AG09309 (cell line): ENCODE measurements around the gene FBXO31.

Experiments used
- DNase-seq: peaks from one replicate; pipeline ENCODE4 v3.0.0-alpha.2; 2010; ENCODE audit warnings: low read depth
- H3K4me3 ChIP-seq: 2 replicates; pipeline ENCODE4 v1.5.1; 2011; ENCODE audit warnings: mild to moderate bottlenecking, low read depth, low read length, moderate library complexity; ENCODE audit not compliant: control insufficient read depth
- TF ChIP-seq, protein P1 (sequence below): IDR thresholded peaks from 2 replicates; pipeline ENCODE4 v1.5.1; 2011; ENCODE audit warnings: mild to moderate bottlenecking, low read depth, low read length, inconsistent platforms; ENCODE audit not compliant: insufficient read depth, control insufficient read depth; ENCODE audit errors: missing control alignments

Gene FBXO31

DNA sequence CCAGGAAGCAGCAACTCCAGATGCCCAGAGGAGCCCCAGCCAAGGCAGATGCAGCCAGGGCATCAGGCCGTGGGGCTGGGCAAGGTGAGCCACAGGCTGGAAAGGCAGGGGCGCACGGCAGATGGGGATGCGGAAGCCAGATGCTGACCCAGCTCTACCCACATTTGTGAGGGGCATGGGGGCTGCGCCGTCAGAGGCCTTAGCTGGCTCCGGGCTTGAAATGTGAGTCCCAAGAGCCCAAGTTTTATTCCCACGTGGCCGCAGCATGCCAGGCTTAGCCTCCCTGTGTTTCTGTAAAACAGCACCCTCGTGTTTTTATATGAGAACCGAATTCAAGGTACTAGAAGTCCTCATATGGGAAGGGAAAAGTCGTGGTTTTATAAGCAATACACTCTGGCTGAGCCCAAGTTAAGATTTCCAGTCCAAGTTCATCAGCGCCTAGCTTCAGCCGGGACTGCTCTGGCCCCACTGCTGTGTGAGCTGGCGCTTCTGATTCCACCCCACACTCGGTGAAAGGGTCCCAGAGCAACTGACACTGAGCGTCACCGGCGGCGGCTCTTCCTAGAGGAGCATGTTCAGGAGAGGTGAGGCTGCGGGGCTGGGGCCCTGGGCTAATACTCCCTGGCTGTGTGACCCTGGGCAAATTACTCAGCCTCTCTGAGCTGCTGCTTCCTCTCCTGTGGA, 59.7 kb downstream of the FBXO31 start:
- DNase-seq, result no peak
- TF ChIP-seq, protein P1, sequence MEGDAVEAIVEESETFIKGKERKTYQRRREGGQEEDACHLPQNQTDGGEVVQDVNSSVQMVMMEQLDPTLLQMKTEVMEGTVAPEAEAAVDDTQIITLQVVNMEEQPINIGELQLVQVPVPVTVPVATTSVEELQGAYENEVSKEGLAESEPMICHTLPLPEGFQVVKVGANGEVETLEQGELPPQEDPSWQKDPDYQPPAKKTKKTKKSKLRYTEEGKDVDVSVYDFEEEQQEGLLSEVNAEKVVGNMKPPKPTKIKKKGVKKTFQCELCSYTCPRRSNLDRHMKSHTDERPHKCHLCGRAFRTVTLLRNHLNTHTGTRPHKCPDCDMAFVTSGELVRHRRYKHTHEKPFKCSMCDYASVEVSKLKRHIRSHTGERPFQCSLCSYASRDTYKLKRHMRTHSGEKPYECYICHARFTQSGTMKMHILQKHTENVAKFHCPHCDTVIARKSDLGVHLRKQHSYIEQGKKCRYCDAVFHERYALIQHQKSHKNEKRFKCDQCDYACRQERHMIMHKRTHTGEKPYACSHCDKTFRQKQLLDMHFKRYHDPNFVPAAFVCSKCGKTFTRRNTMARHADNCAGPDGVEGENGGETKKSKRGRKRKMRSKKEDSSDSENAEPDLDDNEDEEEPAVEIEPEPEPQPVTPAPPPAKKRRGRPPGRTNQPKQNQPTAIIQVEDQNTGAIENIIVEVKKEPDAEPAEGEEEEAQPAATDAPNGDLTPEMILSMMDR, result no peak
- no peak overlapping the region for H3K4me3 ChIP-seq

DNA sequence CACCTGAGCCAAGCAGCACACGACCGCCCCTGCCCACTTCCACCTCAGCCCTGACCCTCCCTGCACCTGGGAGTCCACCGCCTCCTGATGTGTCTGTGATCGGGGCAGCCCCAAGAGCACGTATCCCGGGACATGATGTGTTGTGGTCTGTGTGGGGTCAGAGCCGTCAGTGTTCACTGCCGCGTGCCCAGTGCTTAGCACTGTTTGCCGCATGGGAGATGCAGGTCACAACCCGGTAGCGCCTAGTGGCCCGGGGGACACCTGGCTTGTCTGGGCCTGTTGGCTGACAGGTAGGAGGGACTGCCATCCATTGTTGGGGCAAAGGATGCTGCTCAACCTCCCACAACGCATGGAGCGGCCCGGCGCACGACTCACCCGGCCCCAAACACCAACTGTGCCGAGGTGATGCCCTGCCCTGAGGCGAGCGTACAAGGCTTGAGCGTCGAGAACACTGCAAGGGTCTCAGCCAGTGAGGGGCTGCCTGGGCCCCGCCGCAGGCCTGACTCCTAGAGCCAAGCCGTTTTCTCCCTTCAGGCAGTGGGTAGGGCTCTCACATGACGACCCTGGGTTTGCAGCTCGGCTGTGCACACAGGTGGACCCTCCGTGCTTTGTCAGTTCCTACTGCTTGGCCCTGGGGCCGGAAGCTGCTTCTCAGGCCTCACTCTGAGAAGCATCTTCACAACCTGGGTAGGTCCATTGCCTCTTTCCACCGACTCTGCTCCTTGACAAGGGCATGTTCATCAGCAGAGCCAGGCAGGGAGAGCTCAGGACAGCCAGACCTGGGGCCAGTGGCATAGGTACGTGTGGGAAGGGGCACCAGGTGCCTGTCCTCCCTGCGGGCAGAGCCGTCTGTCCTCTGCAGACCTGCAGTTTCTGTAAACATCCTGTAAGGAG, 60.5 kb downstream of the FBXO31 start:
- TF ChIP-seq, protein P1, result no peak
- no peak for DNase-seq
- no peak overlapping the region for H3K4me3 ChIP-seq

DNA sequence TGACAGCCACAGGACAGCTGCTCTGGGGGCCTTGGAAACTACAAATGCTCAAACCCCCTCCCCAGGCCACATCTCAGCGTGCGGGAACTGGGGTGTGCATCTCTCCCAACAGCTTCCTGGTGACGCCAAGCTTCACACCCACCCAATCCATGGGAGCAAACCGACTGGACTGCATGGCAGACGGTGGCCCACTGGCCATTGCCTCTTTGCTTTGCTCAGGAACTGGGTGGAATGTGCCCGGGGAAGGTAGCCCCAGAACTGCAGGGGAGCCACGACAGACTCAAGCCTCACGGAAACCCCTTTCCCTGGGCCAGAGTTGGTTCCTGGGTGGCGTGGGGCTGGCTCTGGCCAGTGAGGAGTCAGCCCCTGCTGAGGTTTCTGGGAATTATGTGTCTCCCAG, 61.2 kb downstream of the FBXO31 start:
- no peak for DNase-seq
- H3K4me3 ChIP-seq, result no peak overlapping the region
- TF ChIP-seq, protein P1, result no peak

DNA sequence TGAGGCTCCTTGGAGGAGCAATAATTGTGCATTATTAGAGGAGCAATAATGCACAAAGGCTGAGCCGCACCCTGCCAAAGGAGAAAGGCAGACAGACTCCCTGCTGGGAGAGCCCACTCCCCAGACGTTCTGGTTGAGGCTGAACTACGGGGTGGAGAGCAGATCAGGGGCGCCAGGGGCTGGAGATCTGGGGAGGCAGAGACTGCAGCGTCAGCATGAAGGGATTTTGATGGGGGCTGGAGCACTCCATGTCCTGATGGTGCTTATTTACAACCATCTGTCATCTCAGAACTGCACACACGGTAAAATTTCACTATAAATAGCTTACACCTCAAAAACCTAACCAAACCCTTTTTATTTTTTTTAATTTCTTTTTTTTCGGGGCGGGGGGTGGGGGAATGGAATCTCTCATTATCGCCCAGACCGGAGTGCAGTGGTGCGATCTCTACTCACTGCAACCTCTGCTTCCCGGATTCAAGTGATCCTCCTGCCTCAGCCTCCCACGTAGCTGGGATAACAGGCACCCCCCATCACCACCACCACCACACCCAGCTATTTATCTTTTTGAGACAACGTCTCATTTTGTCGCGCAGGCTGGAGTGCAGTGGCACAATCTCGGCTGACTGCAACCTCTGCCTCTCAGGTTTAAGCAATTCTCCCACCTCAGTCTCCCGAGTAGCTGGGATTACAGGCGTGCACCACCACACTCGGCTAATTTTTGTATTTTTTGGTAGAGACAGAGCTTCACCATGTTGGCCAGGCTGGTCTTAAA, 62.1 kb downstream of the FBXO31 start:
- DNase-seq, result no peak
- no peak overlapping the region for H3K4me3 ChIP-seq
- TF ChIP-seq, protein P1, result no peak

DNA sequence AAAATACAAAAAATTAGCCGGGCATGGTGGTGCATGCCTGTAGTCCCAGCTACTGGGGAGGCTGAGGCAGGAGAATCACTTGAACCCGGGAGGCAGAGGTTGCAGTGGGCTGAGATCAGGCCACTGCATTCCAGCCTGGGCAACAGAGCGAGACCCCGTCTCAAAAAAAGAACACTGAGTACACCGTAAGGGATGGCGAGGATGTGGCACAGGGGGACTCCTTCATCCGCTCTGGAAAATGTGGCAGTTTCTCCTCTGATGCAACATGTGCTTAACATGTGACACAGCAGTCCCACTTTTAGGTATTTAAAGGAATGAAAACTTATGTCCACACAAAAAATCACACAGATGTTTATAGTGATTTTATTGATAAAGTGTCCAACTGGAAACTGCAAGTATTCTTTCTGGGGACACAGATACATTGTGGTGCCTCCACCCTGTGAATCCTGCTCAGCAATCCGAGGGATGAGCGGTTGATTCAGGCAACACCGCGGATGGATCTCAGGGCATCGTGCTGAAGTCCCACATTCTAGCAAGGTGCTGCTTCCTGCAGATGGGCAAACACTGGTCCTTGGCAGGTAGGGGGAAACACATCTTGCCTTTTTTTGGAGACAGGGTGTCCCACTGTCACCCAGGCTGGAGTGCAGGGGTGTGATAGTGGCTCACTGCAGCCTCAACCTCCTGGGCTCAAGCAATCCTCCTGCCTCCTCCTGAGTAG, 62.9 kb downstream of the FBXO31 start:
- TF ChIP-seq, protein P1, result no peak
- DNase-seq, result no peak
- H3K4me3 ChIP-seq, result no peak overlapping the region

DNA sequence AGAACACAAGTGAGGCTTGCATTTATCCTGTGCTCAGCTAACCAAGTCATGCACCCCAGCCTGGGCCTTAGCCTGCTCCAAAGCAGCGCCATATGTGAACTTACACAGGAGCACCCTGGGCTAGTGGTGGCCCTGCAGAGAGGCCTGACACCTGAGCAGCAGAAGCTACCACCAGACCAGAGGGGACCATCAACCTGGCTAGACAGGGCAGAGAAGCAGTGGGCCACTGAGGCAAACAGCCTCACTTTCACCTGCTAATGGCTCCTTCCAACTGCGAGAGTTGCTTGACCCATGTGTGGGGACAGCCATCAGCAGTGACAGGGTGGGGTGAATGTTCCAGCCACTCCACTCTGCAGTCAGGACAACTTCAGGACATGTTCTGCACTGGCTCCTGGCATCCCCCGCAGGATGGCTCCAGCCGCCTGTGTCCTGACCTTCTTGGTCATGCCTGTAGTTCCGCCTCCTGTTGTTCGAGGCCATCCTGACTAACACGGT, 63.5 kb downstream of the FBXO31 start:
- TF ChIP-seq, protein P1, result no peak
- no peak for DNase-seq
- no peak overlapping the region for H3K4me3 ChIP-seq
